Keratinocyte (primary cell): Measurements from ENCODE around the gene CLIP4.

ENCODE experiments used
- EZH2 ChIP-seq: IDR thresholded peaks from one replicate; pipeline ENCODE4 v1.6.1; 2012; ENCODE audit warnings: inconsistent platforms, mild to moderate bottlenecking, low read length, moderate library complexity
- TF ChIP-seq, protein P1 (sequence below), 3 experiments: IDR thresholded peaks in 1 of 3; conservative IDR thresholded peaks in 1 of 3; optimal IDR thresholded peaks in 1 of 3; 2 replicates in 2 of 3; 3 replicates in 1 of 3; pipeline versions ENCODE3 to v1.5.1; 2011; ENCODE audit warnings: low read length in 3 of 3, mild to moderate bottlenecking in 3 of 3, moderate library complexity in 2 of 3, control low read depth in 1 of 3, inconsistent platforms in 1 of 3; ENCODE audit not compliant: insufficient read depth in 2 of 3; ENCODE audit errors: extremely low read depth in 1 of 3

DNA sequence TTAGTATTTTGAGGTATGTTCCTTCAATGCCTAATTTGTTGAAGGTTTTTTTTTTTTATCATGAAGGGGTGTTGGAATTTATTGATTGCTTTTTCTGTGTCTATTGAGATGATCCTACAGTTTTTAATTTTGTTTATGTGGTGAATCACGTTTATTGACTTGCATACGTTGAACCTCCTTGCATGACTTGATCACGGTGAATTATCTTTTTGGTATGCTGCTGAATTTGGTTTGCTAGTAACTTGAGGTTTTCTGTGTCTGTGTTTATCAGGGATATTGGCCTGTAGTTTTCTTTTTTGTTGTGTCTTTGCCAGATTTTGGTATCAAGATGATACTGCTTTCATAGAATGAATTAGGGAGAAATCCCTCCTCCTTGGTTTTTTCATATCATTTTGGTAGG, 23.9 kb downstream of the CLIP4 start:
- TF ChIP-seq, protein P1, sequence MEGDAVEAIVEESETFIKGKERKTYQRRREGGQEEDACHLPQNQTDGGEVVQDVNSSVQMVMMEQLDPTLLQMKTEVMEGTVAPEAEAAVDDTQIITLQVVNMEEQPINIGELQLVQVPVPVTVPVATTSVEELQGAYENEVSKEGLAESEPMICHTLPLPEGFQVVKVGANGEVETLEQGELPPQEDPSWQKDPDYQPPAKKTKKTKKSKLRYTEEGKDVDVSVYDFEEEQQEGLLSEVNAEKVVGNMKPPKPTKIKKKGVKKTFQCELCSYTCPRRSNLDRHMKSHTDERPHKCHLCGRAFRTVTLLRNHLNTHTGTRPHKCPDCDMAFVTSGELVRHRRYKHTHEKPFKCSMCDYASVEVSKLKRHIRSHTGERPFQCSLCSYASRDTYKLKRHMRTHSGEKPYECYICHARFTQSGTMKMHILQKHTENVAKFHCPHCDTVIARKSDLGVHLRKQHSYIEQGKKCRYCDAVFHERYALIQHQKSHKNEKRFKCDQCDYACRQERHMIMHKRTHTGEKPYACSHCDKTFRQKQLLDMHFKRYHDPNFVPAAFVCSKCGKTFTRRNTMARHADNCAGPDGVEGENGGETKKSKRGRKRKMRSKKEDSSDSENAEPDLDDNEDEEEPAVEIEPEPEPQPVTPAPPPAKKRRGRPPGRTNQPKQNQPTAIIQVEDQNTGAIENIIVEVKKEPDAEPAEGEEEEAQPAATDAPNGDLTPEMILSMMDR (optimal IDR thresholded peaks at IDR 0.05 in 1 of 3, IDR thresholded peaks at IDR 0.05 in 1 of 3, conservative IDR thresholded peaks at IDR 0.05 in 1 of 3; ENCODE audit: extremely low read depth in 1 of 3, insufficient read depth in 2 of 3, low read length in 3 of 3), result no peak
- no peak for TF ChIP-seq EZH2
